ENCODE measurements around the gene RPS15. TPM values are rescaled to one million over a fixed set of nuclear protein-coding genes. Genes with fewer than 3 reads are reported as not detected.

The RPS15 gene
- total and polyA plus RNA-seq, 2 donors from 2014 or later, result 893 to 1,823 TPM

- Histone ChIP-seq H3K27ac (ENCODE audit: low read depth in 2 of 2, low read length in 2 of 2) (no peak overlapping the region), H3K36me3 (ENCODE audit: control insufficient read depth in 2 of 3, insufficient read depth in 3 of 3, low read length in 3 of 3) (peaks cover 4 to 27% (median 18%) of the 10 kb centered on the region in 3 donors)
- FAIRE-seq, result no peak
These were observed 48.9 kb upstream of the RPS15 start for GRCh38 chr19:1389033-1389940.

GRCh38 chr19:1390890-1391423, 47.2 kb upstream of the RPS15 start:
- H3K4me1 ChIP-seq (ENCODE audit: control insufficient read depth in 2 of 3, insufficient read depth in 2 of 3, low read depth in 1 of 3, low read length in 3 of 3), result no peaks in the 10 kb centered on the region
- H3K4me3 ChIP-seq (ENCODE audit: low read length in 3 of 3), result no peak overlapping the region
- no peaks in the 10 kb centered on the region for H3K27me3 ChIP-seq (ENCODE audit: control insufficient read depth, insufficient read depth, low read length)
- H3K9me3 ChIP-seq (ENCODE audit: control insufficient read depth in 2 of 3, insufficient read depth in 1 of 3, low read length in 3 of 3), result no peaks in the 10 kb centered on the region
- DNase-seq, result peak in 1 of 5 donors; percentile 73
- H3K9ac ChIP-seq (ENCODE audit: low read length in 3 of 3), result no peak overlapping the region
- TF ChIP-seq, protein P1, sequence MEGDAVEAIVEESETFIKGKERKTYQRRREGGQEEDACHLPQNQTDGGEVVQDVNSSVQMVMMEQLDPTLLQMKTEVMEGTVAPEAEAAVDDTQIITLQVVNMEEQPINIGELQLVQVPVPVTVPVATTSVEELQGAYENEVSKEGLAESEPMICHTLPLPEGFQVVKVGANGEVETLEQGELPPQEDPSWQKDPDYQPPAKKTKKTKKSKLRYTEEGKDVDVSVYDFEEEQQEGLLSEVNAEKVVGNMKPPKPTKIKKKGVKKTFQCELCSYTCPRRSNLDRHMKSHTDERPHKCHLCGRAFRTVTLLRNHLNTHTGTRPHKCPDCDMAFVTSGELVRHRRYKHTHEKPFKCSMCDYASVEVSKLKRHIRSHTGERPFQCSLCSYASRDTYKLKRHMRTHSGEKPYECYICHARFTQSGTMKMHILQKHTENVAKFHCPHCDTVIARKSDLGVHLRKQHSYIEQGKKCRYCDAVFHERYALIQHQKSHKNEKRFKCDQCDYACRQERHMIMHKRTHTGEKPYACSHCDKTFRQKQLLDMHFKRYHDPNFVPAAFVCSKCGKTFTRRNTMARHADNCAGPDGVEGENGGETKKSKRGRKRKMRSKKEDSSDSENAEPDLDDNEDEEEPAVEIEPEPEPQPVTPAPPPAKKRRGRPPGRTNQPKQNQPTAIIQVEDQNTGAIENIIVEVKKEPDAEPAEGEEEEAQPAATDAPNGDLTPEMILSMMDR (IDR thresholded peaks at IDR 0.05; ENCODE audit: borderline replicate concordance, extremely low read depth, insufficient read depth), result no peak
- no peak for FAIRE-seq
- intact Hi-C loops (cut with DNase I), result no loop called here
- H3K27ac ChIP-seq (ENCODE audit: low read depth in 2 of 2, low read length in 2 of 2), result no peak overlapping the region
- H3K36me3 ChIP-seq (ENCODE audit: control insufficient read depth in 2 of 3, insufficient read depth in 3 of 3, low read length in 3 of 3), result peaks cover 4 to 27% (median 18%) of the 10 kb centered on the region in 3 donors

More at GRCh38 chr19:1389033-1389940, 48.9 kb upstream of the RPS15 start:
- H3K9ac ChIP-seq (ENCODE audit: low read length in 3 of 3), result no peak overlapping the region
- TF ChIP-seq, protein P1 (IDR thresholded peaks at IDR 0.05; ENCODE audit: borderline replicate concordance, extremely low read depth, insufficient read depth), result no peak
- intact Hi-C loops (cut with DNase I), result no loop called here
- no peaks in the 10 kb centered on the region for H3K27me3 ChIP-seq (ENCODE audit: control insufficient read depth, insufficient read depth, low read length)
- peaks cover 0 to 4% (median 0%) of the 10 kb centered on the region in 3 donors for H3K4me1 ChIP-seq (ENCODE audit: control insufficient read depth in 2 of 3, insufficient read depth in 2 of 3, low read depth in 1 of 3, low read length in 3 of 3)
- H3K9me3 ChIP-seq (ENCODE audit: control insufficient read depth in 2 of 3, insufficient read depth in 1 of 3, low read length in 3 of 3), result no peaks in the 10 kb centered on the region
- H3K4me3 ChIP-seq (ENCODE audit: low read length in 3 of 3), result no peak overlapping the region
- no peak for DNase-seq

DNA sequence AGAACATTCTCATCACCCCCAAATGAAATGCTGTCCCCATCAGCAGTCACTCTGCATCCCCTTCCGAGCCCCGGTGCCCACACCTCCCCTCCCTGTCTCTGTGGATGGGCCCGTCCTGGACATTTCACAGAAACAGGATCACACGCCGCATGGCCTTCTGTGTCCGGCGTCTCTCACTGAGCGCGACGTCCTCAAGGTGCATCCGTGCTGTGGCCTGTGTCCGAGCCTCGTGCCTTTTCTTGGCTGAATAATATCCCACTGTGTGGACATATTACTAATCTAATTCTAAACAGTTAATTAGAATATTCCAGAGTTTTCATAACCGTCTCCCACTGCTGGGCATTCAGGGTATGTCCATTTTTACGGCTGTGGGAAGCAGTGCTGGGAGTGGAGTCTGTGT, 45.8 kb upstream of the RPS15 start:
- Histone ChIP-seq H3K4me3 (ENCODE audit: low read length in 3 of 3) (no peak overlapping the region), H3K9ac (ENCODE audit: low read length in 3 of 3) (no peak overlapping the region), H3K9me3 (ENCODE audit: control insufficient read depth in 2 of 3, insufficient read depth in 1 of 3, low read length in 3 of 3) (no peaks in the 10 kb centered on the region), H3K27ac (ENCODE audit: low read depth in 2 of 2, low read length in 2 of 2) (no peak overlapping the region), H3K27me3 (ENCODE audit: control insufficient read depth, insufficient read depth, low read length) (no peaks in the 10 kb centered on the region), H3K36me3 (ENCODE audit: control insufficient read depth in 2 of 3, insufficient read depth in 3 of 3, low read length in 3 of 3) (peaks cover 4 to 27% (median 18%) of the 10 kb centered on the region in 3 donors), H3K4me1 (ENCODE audit: control insufficient read depth in 2 of 3, insufficient read depth in 2 of 3, low read depth in 1 of 3, low read length in 3 of 3) (no peaks in the 10 kb centered on the region)
- FAIRE-seq, result no peak
- intact Hi-C loops (cut with DNase I), result no loop called here
- DNase-seq, result no peak
- TF ChIP-seq, protein P1 (IDR thresholded peaks at IDR 0.05; ENCODE audit: borderline replicate concordance, extremely low read depth, insufficient read depth), result no peak
